Brain microvascular endothelial cell (primary cell): Measurements from ENCODE around the gene DTNB.

Experiments
- DNase-seq: peaks from one replicate; pipeline ENCODE4 v3.0.0-alpha.2; 2020
- H3K27ac ChIP-seq: fragments of 250-450 bp; sonication (Bioruptor Pico); 2 replicates; pipeline ENCODE4 v1.5.1; 2020; ENCODE audit warnings: mild to moderate bottlenecking, moderate library complexity
- H3K27me3 ChIP-seq: fragments of 250-450 bp; sonication (Bioruptor Pico); replicated peaks from 2 replicates; pipeline ENCODE4 v1.5.1; 2020; ENCODE audit warnings: mild to moderate bottlenecking
- H3K36me3 ChIP-seq: fragments of 250-450 bp; sonication (Bioruptor Pico); replicated peaks from 2 replicates; pipeline ENCODE4 v1.5.1; 2020; ENCODE audit warnings: mild to moderate bottlenecking
- H3K4me3 ChIP-seq: 2 replicates; pipeline ENCODE4 v1.5.1; 2011; ENCODE audit warnings: low read depth, mild to moderate bottlenecking, control low read depth, low read length, moderate library complexity
- CTCF ChIP-seq: IDR thresholded peaks from 2 replicates; pipeline ENCODE4 v1.5.1; 2011; ENCODE audit warnings: low read depth, mild to moderate bottlenecking, moderate library complexity, low read length, control low read depth, inconsistent platforms; ENCODE audit errors: missing control alignments
- in situ Hi-C: cut with HindIII; loops from 2 replicates; pipeline ENCODE4 v1.10.0; 2017; ENCODE audit warnings: low sequenced_read_pairs, low pct_ligation_motif_present

DTNB gene

GRCh38 chr2:25373269-25373981 is 300.0 kb downstream of the DTNB start:
- no peak for DNase-seq
- Histone ChIP-seq H3K4me3 (no peak overlapping the region), H3K27ac (no peak overlapping the region), H3K27me3 (no peaks in the 10 kb centered on the region), H3K36me3 (no peaks in the 10 kb centered on the region)
- in situ Hi-C loops, result no loop called here
- no peak for TF ChIP-seq CTCF

GRCh38 chr2:25372405-25373268 is 300.7 kb downstream of the DTNB start:
- no peaks in the 10 kb centered on the region for H3K27me3 ChIP-seq

GRCh38 chr2:25371253-25372241 is 301.8 kb downstream of the DTNB start:
- Histone ChIP-seq H3K27me3 (no peaks in the 10 kb centered on the region), H3K27ac (no peak overlapping the region), H3K36me3 (no peaks in the 10 kb centered on the region), H3K4me3 (no peak overlapping the region)
- TF ChIP-seq CTCF, result no peak
- DNase-seq, result no peak
- in situ Hi-C loops, result no loop called here

More at GRCh38 chr2:25372405-25373268, 300.7 kb downstream of the DTNB start:
- Histone ChIP-seq H3K4me3 (no peak overlapping the region), H3K36me3 (no peaks in the 10 kb centered on the region), H3K27ac (no peak overlapping the region)
- TF ChIP-seq CTCF, result no peak
- in situ Hi-C loops, result no loop called here
- no peak for DNase-seq

- H3K27ac ChIP-seq, result no peak overlapping the region
- no peaks in the 10 kb centered on the region for H3K27me3 ChIP-seq
- no peak for TF ChIP-seq CTCF
- H3K36me3 ChIP-seq, result no peaks in the 10 kb centered on the region
- in situ Hi-C loops, result no loop called here
- no peak for DNase-seq
- no peak overlapping the region for H3K4me3 ChIP-seq
Measured at GRCh38 chr2:25369876-25370275, 303.5 kb downstream of the DTNB start.

- in situ Hi-C loops, result no loop called here
- Histone ChIP-seq H3K27me3 (no peaks in the 10 kb centered on the region), H3K36me3 (no peaks in the 10 kb centered on the region), H3K27ac (no peak overlapping the region), H3K4me3 (no peak overlapping the region)
- no peak for DNase-seq
- TF ChIP-seq CTCF, result no peak
Measured at GRCh38 chr2:25369439-25369838, 303.9 kb downstream of the DTNB start.
